ENCODE measurements around the gene NDFIP2. TPM values are rescaled to one million over a fixed set of nuclear protein-coding genes. Genes with fewer than 3 reads are reported as not detected.

The NDFIP2 gene
- total and polyA plus RNA-seq, 2 donors (not counting 3 experiments of a cell fraction or from before 2014, with no cell fraction given): 7.9 to 18.5 TPM

DNA sequence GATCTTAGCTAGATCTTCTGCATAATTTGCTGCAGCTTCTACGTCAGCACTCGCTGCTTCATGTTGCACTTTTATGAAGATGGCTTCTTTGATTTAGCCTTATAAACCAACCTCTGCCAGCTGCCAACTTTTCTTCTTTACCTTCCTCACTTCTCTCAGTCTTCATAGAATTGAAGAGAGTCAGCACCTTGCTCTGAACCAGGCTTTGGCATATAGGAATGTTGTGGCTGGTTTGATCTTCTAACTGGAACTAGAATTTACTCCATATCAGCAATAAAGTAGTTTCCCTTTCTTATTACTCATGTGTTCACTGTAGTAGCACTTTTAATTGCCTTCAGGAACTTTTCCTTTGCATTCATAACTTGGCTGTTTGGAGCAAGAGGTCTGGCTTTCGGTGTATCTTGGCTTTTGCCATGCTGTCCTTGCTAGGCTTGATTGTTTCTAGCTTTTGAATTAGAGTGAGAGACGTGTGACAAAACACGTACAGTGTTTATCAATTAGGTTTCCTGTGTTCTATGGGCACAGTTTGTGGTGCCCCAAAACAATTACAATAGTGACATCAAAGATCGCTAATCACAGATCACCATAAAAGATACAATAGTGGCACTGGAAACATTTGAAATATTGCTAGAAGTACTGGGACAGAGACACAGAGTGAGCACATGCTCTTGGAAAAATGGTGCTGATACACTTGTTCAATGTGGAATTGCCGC lies 50.7 kb downstream of the NDFIP2 start:
- no peaks in the 10 kb centered on the region for H3K36me3 ChIP-seq (ENCODE audit: control insufficient read depth in 2 of 2, extremely low read depth in 1 of 2, insufficient read depth in 2 of 2, low read length in 2 of 2)
- POLR2A ChIA-PET: no interaction called here
- H3K4me1 ChIP-seq (ENCODE audit: control insufficient read depth, extremely low read depth, insufficient read depth, low read length): peaks cover 2% of the 10 kb centered on the region
- BruUV-seq (replicated peaks): no TSS peak
- intact Hi-C loops (cut with micrococcal nuclease): no loop called here
- no peak overlapping the region for H2AFZ ChIP-seq (ENCODE audit: low read depth, low read length)
- no peaks in the 10 kb centered on the region for H3K27me3 ChIP-seq (ENCODE audit: control insufficient read depth in 2 of 2, insufficient read depth in 2 of 2, low read length in 2 of 2)
- no peaks in the 10 kb centered on the region for H3K9me3 ChIP-seq (replicated peaks; ENCODE audit: control insufficient read depth, insufficient read depth, low read length)
- no peaks in the 10 kb centered on the region for H3K79me2 ChIP-seq (ENCODE audit: control insufficient read depth, insufficient read depth, low read length)
- DNase-seq (ENCODE audit: low read depth, low spot score) (no peak), FAIRE-seq (no peak)
- dilution Hi-C loops (cut with MboI; ENCODE audit: extremely low pct_ligation_motif_present, low sequenced_read_pairs): no loop called here
- no peaks in the 10 kb centered on the region for H4K20me1 ChIP-seq (replicated peaks; ENCODE audit: control insufficient read depth, extremely low read depth, insufficient read depth, low read length)
- H3K9me1 ChIP-seq (replicated peaks; ENCODE audit: control insufficient read depth, extremely low read depth, insufficient read depth, low read length): no peaks in the 10 kb centered on the region
- H3K4me3 ChIP-seq (replicated peaks in 1 of 3; ENCODE audit: insufficient read depth in 1 of 3, low read depth in 1 of 3, low read length in 3 of 3): no peak overlapping the region
- CTCF ChIA-PET: interaction anchor here (0.9 to 4.6 kb wide), 3 partner anchors 9 to 107 kb away, joined by 5 to 67 read pairs (median 6); no protein-coding TSS in a partner anchor
- H3K4me2 ChIP-seq (ENCODE audit: insufficient read depth, low read length): no peak overlapping the region
- no peak overlapping the region for H3K27ac ChIP-seq (ENCODE audit: insufficient read depth, low read depth, low read length)
- no peak overlapping the region for H3K9ac ChIP-seq (replicated peaks; ENCODE audit: extremely low read depth, insufficient read depth, low read length)
- TF ChIP-seq POLR2AphosphoS5 (IDR thresholded peaks at IDR 0.05; ENCODE audit: insufficient read depth, low read depth, low read length): no peak
- TF ChIP-seq FOS (IDR thresholded peaks at IDR 0.05; ENCODE audit: borderline replicate concordance, insufficient read depth, low read length): no peak
- TF ChIP-seq JUN (IDR thresholded peaks at IDR 0.05; ENCODE audit: borderline replicate concordance, insufficient read depth, insufficient read length, low read depth): no peak
- TF ChIP-seq GATA2 (IDR thresholded peaks at IDR 0.05; ENCODE audit: insufficient read depth, insufficient read length, low read depth, low read length): no peak
- TF ChIP-seq EZH2 (IDR thresholded peaks at IDR 0.05; ENCODE audit: borderline replicate concordance, low read depth, low read length, severe bottlenecking): no peak
- TF ChIP-seq, protein P1, sequence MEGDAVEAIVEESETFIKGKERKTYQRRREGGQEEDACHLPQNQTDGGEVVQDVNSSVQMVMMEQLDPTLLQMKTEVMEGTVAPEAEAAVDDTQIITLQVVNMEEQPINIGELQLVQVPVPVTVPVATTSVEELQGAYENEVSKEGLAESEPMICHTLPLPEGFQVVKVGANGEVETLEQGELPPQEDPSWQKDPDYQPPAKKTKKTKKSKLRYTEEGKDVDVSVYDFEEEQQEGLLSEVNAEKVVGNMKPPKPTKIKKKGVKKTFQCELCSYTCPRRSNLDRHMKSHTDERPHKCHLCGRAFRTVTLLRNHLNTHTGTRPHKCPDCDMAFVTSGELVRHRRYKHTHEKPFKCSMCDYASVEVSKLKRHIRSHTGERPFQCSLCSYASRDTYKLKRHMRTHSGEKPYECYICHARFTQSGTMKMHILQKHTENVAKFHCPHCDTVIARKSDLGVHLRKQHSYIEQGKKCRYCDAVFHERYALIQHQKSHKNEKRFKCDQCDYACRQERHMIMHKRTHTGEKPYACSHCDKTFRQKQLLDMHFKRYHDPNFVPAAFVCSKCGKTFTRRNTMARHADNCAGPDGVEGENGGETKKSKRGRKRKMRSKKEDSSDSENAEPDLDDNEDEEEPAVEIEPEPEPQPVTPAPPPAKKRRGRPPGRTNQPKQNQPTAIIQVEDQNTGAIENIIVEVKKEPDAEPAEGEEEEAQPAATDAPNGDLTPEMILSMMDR (IDR thresholded peaks at IDR 0.05; ENCODE audit: extremely low read depth in 1 of 2, insufficient read depth in 1 of 2, low read depth in 1 of 2, low read length in 2 of 2): no peak
- no peak for TF ChIP-seq MYC (IDR thresholded peaks at IDR 0.05; ENCODE audit: low read depth, low read length)

Measured in endothelial cell of umbilical vein (primary cell).